Ascending aorta (tissue), 2 donors: ENCODE data around the gene ZNF692. TPM values are rescaled to one million over a fixed set of nuclear protein-coding genes. Genes with fewer than 3 reads are reported as not detected.

ENCODE experiments used
- DNase-seq, 2 donors: peaks; one replicate each; pipeline ENCODE4 v3.0.0-alpha.2; 2019; ENCODE audit warnings: low spot score in 2 of 2
- H3K27ac ChIP-seq, 2 donors: fragments of 200-600 bp; sonication (generic); one replicate each; pipeline ENCODE4 v1.5.1; 2016 to 2017; ENCODE audit warnings: mild to moderate bottlenecking in 1 of 2
- H3K27me3 ChIP-seq: fragments of 200-600 bp; sonication (generic); one replicate; pipeline ENCODE4 v1.5.1; 2017
- H3K36me3 ChIP-seq, 2 donors: fragments of 200-600 bp; sonication (generic); one replicate each; pipeline ENCODE4 v1.5.1; 2016
- H3K4me1 ChIP-seq, 2 donors: fragments of 200-600 bp; sonication (generic); one replicate each; pipeline ENCODE4 v1.5.1; 2016 to 2017; ENCODE audit warnings: mild to moderate bottlenecking in 1 of 2
- H3K4me3 ChIP-seq, 2 donors: fragments of 200-600 bp; sonication (generic); one replicate each; pipeline ENCODE4 v1.5.1; 2016 to 2017; ENCODE audit warnings: mild to moderate bottlenecking in 1 of 2
- H3K9me3 ChIP-seq, 2 donors: fragments of 200-600 bp; sonication (generic); one replicate each; pipeline ENCODE4 v1.5.1; 2016
- CTCF ChIP-seq, 3 experiments: fragments of 200-600 bp in 2 of 3; fragments of 450-650 bp in 1 of 3; sonication (generic) in 2 of 3; IDR thresholded peaks; one replicate each; pipeline ENCODE4 v1.5.1; 2016 to 2019; ENCODE audit warnings: antibody characterized with exemption in 3 of 3, mild to moderate bottlenecking in 1 of 3, moderate library complexity in 1 of 3
- intact Hi-C: fragments of 100-400 bp; cut with DNase I; formaldehyde crosslinking; loops from one replicate; pipeline ENCODE4 v1.15.1; 2023
- total RNA-seq: library from RNA; depleted of rRNA; stranded (reverse); fragments of >200 nt; gene quantifications from one replicate; pipeline ENCODE4 v1.1.0, GENCODE V29; 2016

Gene ZNF692
- total RNA-seq, 1 donor from 2014 or later = 13.8 TPM

- H3K36me3 ChIP-seq = peaks cover 61 to 67% of the 10 kb centered on the region in 2 donors
- no peak for TF ChIP-seq CTCF (IDR thresholded peaks at IDR 0.05)
- no peaks in the 10 kb centered on the region for H3K9me3 ChIP-seq
- no peak overlapping the region for H3K27ac ChIP-seq
- DNase-seq = peak in 1 of 2 donors; percentile 46
- intact Hi-C loops = no loop called here
- peaks cover 0 to 4% of the 10 kb centered on the region in 2 donors for H3K4me1 ChIP-seq
- no peak overlapping the region for H3K4me3 ChIP-seq
- H3K27me3 ChIP-seq = no peaks in the 10 kb centered on the region
These were observed 11.5 kb downstream of the ZNF692 start for GRCh38 chr1:248847181-248847955.

GRCh38 chr1:248844526-248844925 is 14.4 kb downstream of the ZNF692 start:
- DNase-seq = peak in 1 of 2 donors; percentile 37

GRCh38 chr1:248843687-248844086 is 15.2 kb downstream of the ZNF692 start:
- DNase-seq = peak in 1 of 2 donors; percentile 8
- intact Hi-C loops = no loop called here
- Histone ChIP-seq H3K27me3 (no peaks in the 10 kb centered on the region), H3K4me3 (no peak overlapping the region), H3K9me3 (no peaks in the 10 kb centered on the region), H3K4me1 (peaks cover 0 to 21% of the 10 kb centered on the region in 2 donors), H3K36me3 (peaks cover 41 to 44% of the 10 kb centered on the region in 2 donors), H3K27ac (no peak overlapping the region)
- no peak for TF ChIP-seq CTCF (IDR thresholded peaks at IDR 0.05)

More at GRCh38 chr1:248844526-248844925, 14.4 kb downstream of the ZNF692 start:
- no peak for TF ChIP-seq CTCF (IDR thresholded peaks at IDR 0.05)
- H3K27me3 ChIP-seq = no peaks in the 10 kb centered on the region
- peaks cover 49 to 52% of the 10 kb centered on the region in 2 donors for H3K36me3 ChIP-seq
- intact Hi-C loops = no loop called here
- H3K4me3 ChIP-seq = no peak overlapping the region
- no peaks in the 10 kb centered on the region for H3K9me3 ChIP-seq
- peaks cover 0 to 16% of the 10 kb centered on the region in 2 donors for H3K4me1 ChIP-seq
- no peak overlapping the region for H3K27ac ChIP-seq

GRCh38 chr1:248842781-248843331 is 16.0 kb downstream of the ZNF692 start:
- no peaks in the 10 kb centered on the region for H3K27me3 ChIP-seq
- H3K4me1 ChIP-seq = peaks cover 0 to 21% of the 10 kb centered on the region in 2 donors
- intact Hi-C loops = no loop called here
- DNase-seq = peak in 1 of 2 donors; percentile 59
- no peak for TF ChIP-seq CTCF (IDR thresholded peaks at IDR 0.05)
- H3K9me3 ChIP-seq = no peaks in the 10 kb centered on the region
- no peak overlapping the region for H3K4me3 ChIP-seq
- H3K27ac ChIP-seq = peak overlapping the region in 1 of 2 donors; percentile 65
- H3K36me3 ChIP-seq = peaks cover 33 to 36% of the 10 kb centered on the region in 2 donors

- intact Hi-C loops = no loop called here
- TF ChIP-seq CTCF (IDR thresholded peaks at IDR 0.05) = peak; percentile 28 to 69 (median 50)
- peaks cover 0 to 25% of the 10 kb centered on the region in 2 donors for H3K4me1 ChIP-seq
- H3K4me3 ChIP-seq = peak overlapping the region in 1 of 2 donors; percentile 14
- peaks cover 23 to 25% of the 10 kb centered on the region in 2 donors for H3K36me3 ChIP-seq
- H3K27ac ChIP-seq = peak overlapping the region; percentile 61 to 65
- H3K27me3 ChIP-seq = no peaks in the 10 kb centered on the region
- peak in 1 of 2 donors; percentile 67 for DNase-seq
- H3K9me3 ChIP-seq = no peaks in the 10 kb centered on the region
These were observed 17.0 kb downstream of the ZNF692 start for GRCh38 chr1:248841702-248842395.
